Tibial nerve (tissue), 4 donors: Measurements from ENCODE around the gene HLA-DQB1.

Source experiments
- EP300 ChIP-seq, 2 donors: sonication (generic); formaldehyde crosslinking; IDR thresholded peaks; one replicate each; pipeline ENCODE4 v1.6.1; 2017; ENCODE audit warnings: antibody characterized with exemption in 2 of 2, mild to moderate bottlenecking in 1 of 2
- TF ChIP-seq, protein P1 (sequence below), 5 experiments: fragments of 200-600 bp in 3 of 5; fragments of 450-650 bp in 2 of 5; sonication (generic) in 3 of 5; IDR thresholded peaks; one replicate each; pipeline ENCODE4 v1.5.1; 2016 to 2019; ENCODE audit warnings: antibody characterized with exemption in 5 of 5, mild to moderate bottlenecking in 3 of 5, moderate library complexity in 2 of 5

DNA sequence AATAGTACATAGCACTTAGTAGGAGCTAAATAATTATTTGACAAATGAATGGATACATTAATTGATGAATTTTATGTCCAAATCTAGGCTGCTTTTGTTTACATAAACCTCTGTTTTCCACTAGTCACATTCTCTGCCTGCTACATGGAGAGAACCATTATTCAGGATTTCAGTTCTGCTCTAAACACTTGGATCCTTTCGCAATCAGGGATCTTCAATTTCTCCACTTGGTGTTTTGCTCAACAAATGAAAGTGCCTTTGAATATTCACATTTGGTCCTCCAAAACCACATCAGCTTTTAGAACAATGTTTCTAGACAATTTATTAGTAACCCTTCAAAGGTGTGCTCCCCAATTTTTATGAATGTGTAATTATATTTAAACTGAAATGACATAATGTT is 30.6 kb upstream of the HLA-DQB1 start:
- no peak for TF ChIP-seq EP300 (IDR thresholded peaks at IDR 0.05)
- TF ChIP-seq, protein P1, sequence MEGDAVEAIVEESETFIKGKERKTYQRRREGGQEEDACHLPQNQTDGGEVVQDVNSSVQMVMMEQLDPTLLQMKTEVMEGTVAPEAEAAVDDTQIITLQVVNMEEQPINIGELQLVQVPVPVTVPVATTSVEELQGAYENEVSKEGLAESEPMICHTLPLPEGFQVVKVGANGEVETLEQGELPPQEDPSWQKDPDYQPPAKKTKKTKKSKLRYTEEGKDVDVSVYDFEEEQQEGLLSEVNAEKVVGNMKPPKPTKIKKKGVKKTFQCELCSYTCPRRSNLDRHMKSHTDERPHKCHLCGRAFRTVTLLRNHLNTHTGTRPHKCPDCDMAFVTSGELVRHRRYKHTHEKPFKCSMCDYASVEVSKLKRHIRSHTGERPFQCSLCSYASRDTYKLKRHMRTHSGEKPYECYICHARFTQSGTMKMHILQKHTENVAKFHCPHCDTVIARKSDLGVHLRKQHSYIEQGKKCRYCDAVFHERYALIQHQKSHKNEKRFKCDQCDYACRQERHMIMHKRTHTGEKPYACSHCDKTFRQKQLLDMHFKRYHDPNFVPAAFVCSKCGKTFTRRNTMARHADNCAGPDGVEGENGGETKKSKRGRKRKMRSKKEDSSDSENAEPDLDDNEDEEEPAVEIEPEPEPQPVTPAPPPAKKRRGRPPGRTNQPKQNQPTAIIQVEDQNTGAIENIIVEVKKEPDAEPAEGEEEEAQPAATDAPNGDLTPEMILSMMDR (IDR thresholded peaks at IDR 0.05), result no peak
